GM23338 (cell line): ENCODE measurements around the gene SNRPA. TPM values are rescaled to one million over a fixed set of nuclear protein-coding genes. Genes with fewer than 3 reads are reported as not detected.
"Not testable (repeated sequence)": the region's sequence is repeated elsewhere in the genome, so short reads cannot be mapped to it uniquely, and the experiment has no call there.

Experiments
- ATAC-seq: fragments of 200-7000 bp; cut with Tn5 transposase; 3 replicates; pipeline ENCODE4 v1.9.1; 2020
- DNase-seq: peaks from one replicate; pipeline ENCODE4 v3.0.0-alpha.2; 2015; ENCODE audit warnings: low spot score
- H2AFZ ChIP-seq: fragments of 200-600 bp; sonication (generic); 2 replicates; pipeline ENCODE4 v1.8.0; 2016; ENCODE audit warnings: antibody characterized with exemption, mild to moderate bottlenecking, moderate library complexity
- H3F3A ChIP-seq: fragments of 200-600 bp; sonication (generic); replicated peaks from 2 replicates; pipeline ENCODE4 v1.8.0; 2017; ENCODE audit warnings: antibody characterized with exemption, mixed run types, low read depth
- H3K27ac ChIP-seq: fragments of 200-600 bp; sonication (generic); 2 replicates; pipeline ENCODE4 v1.6.1; 2016; ENCODE audit warnings: low read depth
- H3K27me3 ChIP-seq: fragments of 200-600 bp; sonication (generic); 2 replicates; pipeline ENCODE4 v1.8.0; 2016; ENCODE audit warnings: mild to moderate bottlenecking, mixed run types, moderate library complexity; ENCODE audit not compliant: insufficient read depth
- H3K36me3 ChIP-seq: fragments of 200-600 bp; sonication (generic); 2 replicates; pipeline ENCODE4 v1.8.0; 2016; ENCODE audit warnings: mild to moderate bottlenecking; ENCODE audit not compliant: insufficient read depth
- H3K4me1 ChIP-seq: fragments of 200-600 bp; sonication (generic); 2 replicates; pipeline ENCODE4 v1.8.0; 2016; ENCODE audit warnings: mild to moderate bottlenecking, moderate library complexity; ENCODE audit not compliant: insufficient read depth
- H3K4me2 ChIP-seq: fragments of 200-600 bp; sonication (generic); 2 replicates; pipeline ENCODE4 v1.7.1; 2017; ENCODE audit warnings: mixed run types
- H3K4me3 ChIP-seq: fragments of 200-600 bp; sonication (generic); 2 replicates; pipeline ENCODE4 v1.6.1; 2016; ENCODE audit warnings: mixed run types
- H3K79me2 ChIP-seq: fragments of 200-600 bp; sonication (generic); replicated peaks from 2 replicates; pipeline ENCODE4 v1.8.0; 2017; ENCODE audit warnings: mild to moderate bottlenecking; ENCODE audit not compliant: insufficient read depth
- H3K9me2 ChIP-seq: fragments of 200-600 bp; sonication (generic); 2 replicates; pipeline ENCODE4 v1.8.0; 2017; ENCODE audit not compliant: insufficient read depth
- H4K20me1 ChIP-seq: fragments of 200-600 bp; sonication (generic); replicated peaks from 2 replicates; pipeline ENCODE4 v1.8.0; 2017; ENCODE audit warnings: mild to moderate bottlenecking; ENCODE audit not compliant: insufficient read depth
- H3K27ac Mint-ChIP-seq: 2 replicates; pipeline ENCODE4 v1.8.0; 2020; ENCODE audit warnings: inconsistent platforms, mild to moderate bottlenecking, moderate library complexity, mixed read lengths
- H3K27me3 Mint-ChIP-seq: 3 replicates; pipeline ENCODE4 v1.8.0; 2022; ENCODE audit warnings: low read depth, mild to moderate bottlenecking, moderate library complexity, mixed read lengths, inconsistent platforms; ENCODE audit not compliant: insufficient read depth, poor library complexity
- H3K36me3 Mint-ChIP-seq: 3 replicates; pipeline ENCODE4 v1.8.0; 2021; ENCODE audit warnings: low read depth, mild to moderate bottlenecking, inconsistent platforms, moderate library complexity, mixed read lengths
- H3K4me1 Mint-ChIP-seq: 3 replicates; pipeline ENCODE4 v1.8.0; 2020; ENCODE audit warnings: mild to moderate bottlenecking, inconsistent platforms, mixed read lengths
- H3K4me3 Mint-ChIP-seq: 3 replicates; pipeline ENCODE4 v1.8.0; 2021; ENCODE audit warnings: moderate library complexity, mild to moderate bottlenecking, inconsistent platforms, mixed read lengths
- H3K9me3 Mint-ChIP-seq: 3 replicates; pipeline ENCODE4 v1.8.0; 2020; ENCODE audit warnings: moderate library complexity, mild to moderate bottlenecking, inconsistent platforms, mixed read lengths
- ETS1 ChIP-seq: IDR thresholded peaks from 2 replicates; pipeline ENCODE4 v1.6.1; 2016; ENCODE audit warnings: antibody characterized with exemption
- EZH2 ChIP-seq: fragments of 200-600 bp; sonication (generic); IDR thresholded peaks from one replicate; pipeline ENCODE4 v1.8.0; 2017; ENCODE audit warnings: antibody characterized with exemption, mild to moderate bottlenecking, low read depth; ENCODE audit not compliant: unreplicated experiment
- EZH2phosphoT487 ChIP-seq: fragments of 200-600 bp; sonication (generic); IDR thresholded peaks from one replicate; pipeline ENCODE4 v1.8.1; 2018; ENCODE audit warnings: antibody characterized with exemption; ENCODE audit not compliant: unreplicated experiment
- JUNB ChIP-seq: IDR thresholded peaks from one replicate; pipeline ENCODE4 v1.6.1; 2016; ENCODE audit warnings: antibody characterized with exemption; ENCODE audit not compliant: unreplicated experiment
- NANOG ChIP-seq: IDR thresholded peaks from 2 replicates; pipeline ENCODE4 v1.6.1; 2016; ENCODE audit warnings: antibody characterized with exemption, borderline replicate concordance
- POLR2AphosphoS5 ChIP-seq: IDR thresholded peaks from 2 replicates; pipeline ENCODE4 v1.6.1; 2016; ENCODE audit warnings: antibody characterized with exemption, low read depth
- ZNF114 ChIP-seq: fragments of 250-450 bp; sonication (Bioruptor Pico); IDR thresholded peaks from 2 replicates; pipeline ENCODE4 v1.5.0; 2020; ENCODE audit warnings: mild to moderate bottlenecking, moderate library complexity
- ZNF331 ChIP-seq: fragments of 250-450 bp; sonication (Bioruptor Pico); IDR thresholded peaks from 2 replicates; pipeline ENCODE4 v1.5.0; 2020; ENCODE audit warnings: low read depth, mild to moderate bottlenecking, moderate library complexity
- polyA plus RNA-seq: library from polyadenylated mRNA; unstranded; fragments of >200 nt; fragmentation: Nextera tagmentation; extraction: Ambion mirVana; gene quantifications from 2 replicates; pipeline ENCODE4 v1.2.1, GENCODE V29; 2016
- total RNA-seq: library from RNA; depleted of rRNA; stranded (reverse); fragments of >200 nt; shearing (Covaris generic); gene quantifications from 2 replicates; pipeline ENCODE4 v1.2.3, GENCODE V29; 2014
- TF ChIP-seq, protein P1 (sequence below), 2 experiments: fragments of 200-600 bp in 1 of 2; sonication (generic) in 1 of 2; conservative IDR thresholded peaks; 2 replicates each; pipeline versions ENCODE4 v1.5.1 to v1.6.1; 2016 to 2017; ENCODE audit warnings: antibody characterized with exemption in 2 of 2, low read depth in 2 of 2, mild to moderate bottlenecking in 2 of 2, moderate library complexity in 1 of 2
- TF ChIP-seq, protein P2 (sequence below): fragments of 250-450 bp; sonication (Bioruptor Pico); IDR thresholded peaks from 2 replicates; pipeline ENCODE4 v1.5.0; 2020; ENCODE audit warnings: mild to moderate bottlenecking, moderate library complexity

Gene SNRPA
- total and polyA plus RNA-seq, 2 experiments from 2014 or later, result 295 to 326 TPM

GRCh38 chr19:40781140-40781539 lies 30.1 kb downstream of the SNRPA start (continued):
- TF ChIP-seq, protein P1, sequence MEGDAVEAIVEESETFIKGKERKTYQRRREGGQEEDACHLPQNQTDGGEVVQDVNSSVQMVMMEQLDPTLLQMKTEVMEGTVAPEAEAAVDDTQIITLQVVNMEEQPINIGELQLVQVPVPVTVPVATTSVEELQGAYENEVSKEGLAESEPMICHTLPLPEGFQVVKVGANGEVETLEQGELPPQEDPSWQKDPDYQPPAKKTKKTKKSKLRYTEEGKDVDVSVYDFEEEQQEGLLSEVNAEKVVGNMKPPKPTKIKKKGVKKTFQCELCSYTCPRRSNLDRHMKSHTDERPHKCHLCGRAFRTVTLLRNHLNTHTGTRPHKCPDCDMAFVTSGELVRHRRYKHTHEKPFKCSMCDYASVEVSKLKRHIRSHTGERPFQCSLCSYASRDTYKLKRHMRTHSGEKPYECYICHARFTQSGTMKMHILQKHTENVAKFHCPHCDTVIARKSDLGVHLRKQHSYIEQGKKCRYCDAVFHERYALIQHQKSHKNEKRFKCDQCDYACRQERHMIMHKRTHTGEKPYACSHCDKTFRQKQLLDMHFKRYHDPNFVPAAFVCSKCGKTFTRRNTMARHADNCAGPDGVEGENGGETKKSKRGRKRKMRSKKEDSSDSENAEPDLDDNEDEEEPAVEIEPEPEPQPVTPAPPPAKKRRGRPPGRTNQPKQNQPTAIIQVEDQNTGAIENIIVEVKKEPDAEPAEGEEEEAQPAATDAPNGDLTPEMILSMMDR (conservative IDR thresholded peaks at IDR 0.05; ENCODE audit: low read depth in 2 of 2), result no peak
- TF ChIP-seq NANOG (no peak), ETS1 (no peak), POLR2AphosphoS5 (no peak), EZH2 (no peak), ZNF114 (CRISPR knock-in tag) (no peak), ZNF331 (CRISPR knock-in tag) (no peak)

DNA sequence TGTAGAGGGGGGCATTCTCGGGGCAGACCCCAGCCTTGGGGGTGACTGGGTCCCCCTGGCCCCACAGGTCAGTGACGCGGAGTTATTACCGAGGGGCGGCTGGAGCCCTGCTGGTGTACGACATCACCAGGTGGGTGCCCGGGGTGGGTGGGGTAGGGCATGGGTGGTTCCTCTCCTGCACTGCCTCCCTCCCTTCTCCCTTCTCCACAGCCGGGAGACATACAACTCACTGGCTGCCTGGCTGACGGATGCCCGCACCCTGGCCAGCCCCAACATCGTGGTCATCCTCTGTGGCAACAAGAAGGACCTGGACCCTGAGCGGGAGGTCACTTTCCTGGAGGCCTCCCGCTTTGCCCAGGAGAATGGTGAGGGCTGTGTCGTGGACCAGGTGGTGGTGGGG lies 32.7 kb downstream of the SNRPA start:
- no peaks in the 10 kb centered on the region for H3K9me2 ChIP-seq
- no peak overlapping the region for H3K4me2 ChIP-seq
- ATAC-seq (no peak), DNase-seq (no peak)
- H3K36me3 ChIP-seq, result no peaks in the 10 kb centered on the region
- no peak overlapping the region for H3K27ac Mint-ChIP-seq
- H3K79me2 ChIP-seq, result peaks cover 5% of the 10 kb centered on the region
- H3K27ac ChIP-seq, result no peak overlapping the region
- no peaks in the 10 kb centered on the region; the same call in 2 of the 3 replicates for H3K9me3 Mint-ChIP-seq
- H4K20me1 ChIP-seq, result no peaks in the 10 kb centered on the region
- TF ChIP-seq, protein P2, sequence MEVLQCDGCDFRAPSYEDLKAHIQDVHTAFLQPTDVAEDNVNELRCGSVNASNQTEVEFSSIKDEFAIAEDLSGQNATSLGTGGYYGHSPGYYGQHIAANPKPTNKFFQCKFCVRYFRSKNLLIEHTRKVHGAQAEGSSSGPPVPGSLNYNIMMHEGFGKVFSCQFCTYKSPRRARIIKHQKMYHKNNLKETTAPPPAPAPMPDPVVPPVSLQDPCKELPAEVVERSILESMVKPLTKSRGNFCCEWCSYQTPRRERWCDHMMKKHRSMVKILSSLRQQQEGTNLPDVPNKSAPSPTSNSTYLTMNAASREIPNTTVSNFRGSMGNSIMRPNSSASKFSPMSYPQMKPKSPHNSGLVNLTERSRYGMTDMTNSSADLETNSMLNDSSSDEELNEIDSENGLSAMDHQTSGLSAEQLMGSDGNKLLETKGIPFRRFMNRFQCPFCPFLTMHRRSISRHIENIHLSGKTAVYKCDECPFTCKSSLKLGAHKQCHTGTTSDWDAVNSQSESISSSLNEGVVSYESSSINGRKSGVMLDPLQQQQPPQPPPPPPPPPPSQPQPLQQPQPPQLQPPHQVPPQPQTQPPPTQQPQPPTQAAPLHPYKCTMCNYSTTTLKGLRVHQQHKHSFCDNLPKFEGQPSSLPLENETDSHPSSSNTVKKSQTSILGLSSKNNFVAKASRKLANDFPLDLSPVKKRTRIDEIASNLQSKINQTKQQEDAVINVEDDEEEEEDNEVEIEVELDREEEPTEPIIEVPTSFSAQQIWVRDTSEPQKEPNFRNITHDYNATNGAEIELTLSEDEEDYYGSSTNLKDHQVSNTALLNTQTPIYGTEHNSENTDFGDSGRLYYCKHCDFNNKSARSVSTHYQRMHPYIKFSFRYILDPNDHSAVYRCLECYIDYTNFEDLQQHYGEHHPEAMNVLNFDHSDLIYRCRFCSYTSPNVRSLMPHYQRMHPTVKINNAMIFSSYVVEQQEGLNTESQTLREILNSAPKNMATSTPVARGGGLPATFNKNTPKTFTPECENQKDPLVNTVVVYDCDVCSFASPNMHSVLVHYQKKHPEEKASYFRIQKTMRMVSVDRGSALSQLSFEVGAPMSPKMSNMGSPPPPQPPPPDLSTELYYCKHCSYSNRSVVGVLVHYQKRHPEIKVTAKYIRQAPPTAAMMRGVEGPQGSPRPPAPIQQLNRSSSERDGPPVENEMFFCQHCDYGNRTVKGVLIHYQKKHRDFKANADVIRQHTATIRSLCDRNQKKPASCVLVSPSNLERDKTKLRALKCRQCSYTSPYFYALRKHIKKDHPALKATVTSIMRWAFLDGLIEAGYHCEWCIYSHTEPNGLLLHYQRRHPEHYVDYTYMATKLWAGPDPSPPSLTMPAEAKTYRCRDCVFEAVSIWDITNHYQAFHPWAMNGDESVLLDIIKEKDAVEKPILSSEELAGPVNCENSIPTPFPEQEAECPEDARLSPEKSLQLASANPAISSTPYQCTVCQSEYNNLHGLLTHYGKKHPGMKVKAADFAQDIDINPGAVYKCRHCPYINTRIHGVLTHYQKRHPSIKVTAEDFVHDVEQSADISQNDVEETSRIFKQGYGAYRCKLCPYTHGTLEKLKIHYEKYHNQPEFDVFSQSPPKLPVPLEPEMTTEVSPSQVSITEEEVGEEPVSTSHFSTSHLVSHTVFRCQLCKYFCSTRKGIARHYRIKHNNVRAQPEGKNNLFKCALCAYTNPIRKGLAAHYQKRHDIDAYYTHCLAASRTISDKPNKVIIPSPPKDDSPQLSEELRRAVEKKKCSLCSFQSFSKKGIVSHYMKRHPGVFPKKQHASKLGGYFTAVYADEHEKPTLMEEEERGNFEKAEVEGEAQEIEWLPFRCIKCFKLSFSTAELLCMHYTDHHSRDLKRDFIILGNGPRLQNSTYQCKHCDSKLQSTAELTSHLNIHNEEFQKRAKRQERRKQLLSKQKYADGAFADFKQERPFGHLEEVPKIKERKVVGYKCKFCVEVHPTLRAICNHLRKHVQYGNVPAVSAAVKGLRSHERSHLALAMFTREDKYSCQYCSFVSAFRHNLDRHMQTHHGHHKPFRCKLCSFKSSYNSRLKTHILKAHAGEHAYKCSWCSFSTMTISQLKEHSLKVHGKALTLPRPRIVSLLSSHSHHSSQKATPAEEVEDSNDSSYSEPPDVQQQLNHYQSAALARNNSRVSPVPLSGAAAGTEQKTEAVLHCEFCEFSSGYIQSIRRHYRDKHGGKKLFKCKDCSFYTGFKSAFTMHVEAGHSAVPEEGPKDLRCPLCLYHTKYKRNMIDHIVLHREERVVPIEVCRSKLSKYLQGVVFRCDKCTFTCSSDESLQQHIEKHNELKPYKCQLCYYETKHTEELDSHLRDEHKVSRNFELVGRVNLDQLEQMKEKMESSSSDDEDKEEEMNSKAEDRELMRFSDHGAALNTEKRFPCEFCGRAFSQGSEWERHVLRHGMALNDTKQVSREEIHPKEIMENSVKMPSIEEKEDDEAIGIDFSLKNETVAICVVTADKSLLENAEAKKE (CRISPR knock-in tag), result no peak
- TF ChIP-seq JUNB, result no peak
- TF ChIP-seq EZH2phosphoT487, result no peak
- peaks cover 14% of the 10 kb centered on the region for H3K4me1 Mint-ChIP-seq
- H3K36me3 Mint-ChIP-seq, result peaks cover 12% of the 10 kb centered on the region
- H3K4me3 ChIP-seq, result no peak overlapping the region
- no peaks in the 10 kb centered on the region; the same call in 1 of the 2 replicates for H3F3A ChIP-seq
- no peaks in the 10 kb centered on the region for H3K27me3 ChIP-seq
- peaks cover 5% of the 10 kb centered on the region for H3K4me1 ChIP-seq
- H3K4me3 Mint-ChIP-seq, result no peak overlapping the region
- no peak overlapping the region for H2AFZ ChIP-seq
- peaks cover 10% of the 10 kb centered on the region for H3K27me3 Mint-ChIP-seq

GRCh38 chr19:40784146-40784545 lies 33.1 kb downstream of the SNRPA start:
- not testable (repeated sequence) for H3K27me3 ChIP-seq, H3K79me2 ChIP-seq, H2AFZ ChIP-seq, H3K27ac Mint-ChIP-seq, H3K4me2 ChIP-seq, H3K4me3 Mint-ChIP-seq, H3F3A ChIP-seq, ATAC-seq, H3K9me2 ChIP-seq, H3K27me3 Mint-ChIP-seq, H3K36me3 ChIP-seq, H3K4me1 ChIP-seq, H4K20me1 ChIP-seq, H3K9me3 Mint-ChIP-seq, H3K27ac ChIP-seq, DNase-seq, H3K4me3 ChIP-seq
- peaks cover 11% of the 10 kb centered on the region for H3K4me1 Mint-ChIP-seq
- H3K36me3 Mint-ChIP-seq, result peaks cover 12% of the 10 kb centered on the region
